GM12878 (cell line): ENCODE measurements around the gene ATP2C2. TPM values are rescaled to one million over a fixed set of nuclear protein-coding genes. Genes with fewer than 3 reads are reported as not detected.
A peak's percentile ranks its signal among the peaks of the same experiment; 100 is the strongest.

Source experiments
- BACH1 ChIP-seq: fragments of 450-650 bp; IDR thresholded peaks from 2 replicates; pipeline ENCODE4 v1.6.1; 2017; ENCODE audit warnings: mild to moderate bottlenecking, borderline replicate concordance
- BCL11A ChIP-seq: IDR thresholded peaks from 2 replicates; pipeline ENCODE4 v1.6.1; 2011; ENCODE audit warnings: low read depth, low read length
- CBFB ChIP-seq: IDR thresholded peaks from 2 replicates; pipeline ENCODE4 v1.6.1; 2016; ENCODE audit warnings: antibody characterized with exemption, low read depth
- CBX3 ChIP-seq: fragments of 200-600 bp; sonication (generic); IDR thresholded peaks from 2 replicates; pipeline ENCODE4 v1.6.1; 2016; ENCODE audit warnings: low read depth, borderline replicate concordance
- CHD2 ChIP-seq: IDR thresholded peaks from 2 replicates; pipeline ENCODE4 v1.6.1; 2011; ENCODE audit warnings: low read depth, low read length, improper control_type of control experiment, borderline replicate concordance
- CREB1 ChIP-seq: IDR thresholded peaks from 2 replicates; pipeline ENCODE4 v1.6.1; 2012; ENCODE audit warnings: low read depth, mild to moderate bottlenecking, inconsistent platforms
- EED ChIP-seq: sonication (generic); IDR thresholded peaks from 2 replicates; pipeline ENCODE4 v1.6.1; 2016; ENCODE audit warnings: antibody characterized with exemption, low read depth
- EZH2 ChIP-seq: IDR thresholded peaks from 2 replicates; pipeline ENCODE4 v1.6.1; 2012; ENCODE audit warnings: low read depth, mild to moderate bottlenecking, control low read depth, inconsistent platforms, low read length, borderline replicate concordance; ENCODE audit not compliant: control insufficient read depth
- IKZF1 ChIP-seq: fragments of 450-650 bp; conservative IDR thresholded peaks from 2 replicates; pipeline ENCODE4 v1.6.1; 2017; ENCODE audit warnings: antibody characterized with exemption, mild to moderate bottlenecking
- JUNB ChIP-seq: IDR thresholded peaks from 2 replicates; pipeline ENCODE4 v1.6.1; 2016; ENCODE audit warnings: antibody characterized with exemption, mild to moderate bottlenecking
- MEF2B ChIP-seq: fragments of 450-650 bp; IDR thresholded peaks from 2 replicates; pipeline ENCODE4 v1.6.1; 2018; ENCODE audit warnings: mild to moderate bottlenecking, moderate library complexity; ENCODE audit not compliant: partially characterized antibody, poor library complexity, severe bottlenecking
- MXI1 ChIP-seq: fragments of 150-350 bp; IDR thresholded peaks from 2 replicates; pipeline ENCODE4 v1.6.1; 2011; ENCODE audit warnings: low read depth, mild to moderate bottlenecking, inconsistent platforms, low read length, improper control_type of control experiment
- MYB ChIP-seq: fragments of 150-350 bp; IDR thresholded peaks from 2 replicates; pipeline ENCODE4 v1.6.1; 2014; ENCODE audit warnings: mild to moderate bottlenecking, low read depth, low read length, borderline replicate concordance
- NFIC ChIP-seq: IDR thresholded peaks from 2 replicates; pipeline ENCODE4 v1.6.1; 2012; ENCODE audit warnings: low read depth, mild to moderate bottlenecking, inconsistent platforms, low read length, moderate library complexity
- NR2F1 ChIP-seq: fragments of 450-650 bp; conservative IDR thresholded peaks from 2 replicates; pipeline ENCODE4 v1.6.1; 2017; ENCODE audit warnings: mild to moderate bottlenecking
- PAX5 ChIP-seq: IDR thresholded peaks from 2 replicates; pipeline ENCODE4 v1.6.1; 2011; ENCODE audit warnings: low read depth, low read length, borderline replicate concordance
- POLR2A ChIP-seq: IDR thresholded peaks from 2 replicates; pipeline ENCODE4 v1.6.1; 2011; ENCODE audit warnings: low read depth, mild to moderate bottlenecking, low read length
- POLR2AphosphoS5 ChIP-seq: IDR thresholded peaks from 2 replicates; pipeline ENCODE4 v1.6.1; 2011; ENCODE audit warnings: mild to moderate bottlenecking, low read length, inconsistent platforms
- RAD51 ChIP-seq: fragments of 450-650 bp; IDR thresholded peaks from 2 replicates; pipeline ENCODE4 v1.6.1; 2016; ENCODE audit warnings: moderate library complexity, mild to moderate bottlenecking, inconsistent platforms
- RFX5 ChIP-seq: IDR thresholded peaks from 2 replicates; pipeline ENCODE4 v1.6.1; 2011; ENCODE audit warnings: low read depth, low read length, improper control_type of control experiment
- SIN3A ChIP-seq: IDR thresholded peaks from 2 replicates; pipeline ENCODE4 v1.6.1; 2012; ENCODE audit warnings: low read depth, low read length, improper control_type of control experiment
- SUZ12 ChIP-seq: fragments of 200-600 bp; sonication (generic); IDR thresholded peaks from one replicate; pipeline ENCODE4 v1.6.1; 2018; ENCODE audit warnings: antibody characterized with exemption, mild to moderate bottlenecking; ENCODE audit not compliant: unreplicated experiment
- TCF7 ChIP-seq: IDR thresholded peaks from 2 replicates; pipeline ENCODE4 v1.6.1; 2014; ENCODE audit warnings: antibody characterized with exemption, borderline replicate concordance
- YY1 ChIP-seq: IDR thresholded peaks from 2 replicates; pipeline ENCODE4 v1.6.1; 2011; ENCODE audit warnings: low read depth, mild to moderate bottlenecking, low read length
- ZNF274 ChIP-seq: IDR thresholded peaks from one replicate; pipeline ENCODE4 v1.8.0; 2011; ENCODE audit not compliant: insufficient read length, insufficient read depth
- polyA plus RNA-seq, 11 experiments: library from polyadenylated mRNA; depleted of rRNA in 4 of 11; unstranded in 6 of 11; stranded (reverse) in 5 of 11; fragments of >200 nt; fragmentation: Nextera tagmentation in 4 of 11; fragmentation: Illumina TruSeq in 1 of 11; extraction: Ambion mirVana in 4 of 11; extraction: Trizol in 1 of 11; gene quantifications; 1 replicate in 1 of 11; 2 replicates in 10 of 11; pipeline versions ENCODE4 v1.2.1 to v1.2.3, GENCODE V29; 2011 to 2016; ENCODE audit warnings: inconsistent platforms in 2 of 11, missing spikeins in 2 of 11, low read depth in 1 of 11
- total RNA-seq, 4 experiments: library from RNA; depleted of rRNA in 3 of 4; stranded (reverse); fragments of >200 nt in 3 of 4; fragmentation: Illumina TruSeq in 1 of 4; extraction: Trizol in 1 of 4; gene quantifications; 2 replicates each; pipeline versions ENCODE4 v1.2.1 to v1.2.3, GENCODE V29; 2013 to 2021
- TF ChIP-seq, protein P1 (sequence below): IDR thresholded peaks from 2 replicates; pipeline ENCODE4 v1.6.1; 2012; ENCODE audit warnings: low read depth, low read length, improper control_type of control experiment
- TF ChIP-seq, protein P2 (sequence below): IDR thresholded peaks from 2 replicates; pipeline ENCODE4 v1.6.1; 2012; ENCODE audit warnings: improper control_type of control experiment, low read depth, low read length; ENCODE audit not compliant: insufficient replicate concordance

The ATP2C2 gene
- total and polyA plus RNA-seq, 10 of the 15 experiments (the other 5 are each of a cell fraction or from before 2014, with no cell fraction given), result 0.05 to 0.19 TPM; not detected in 8

DNA sequence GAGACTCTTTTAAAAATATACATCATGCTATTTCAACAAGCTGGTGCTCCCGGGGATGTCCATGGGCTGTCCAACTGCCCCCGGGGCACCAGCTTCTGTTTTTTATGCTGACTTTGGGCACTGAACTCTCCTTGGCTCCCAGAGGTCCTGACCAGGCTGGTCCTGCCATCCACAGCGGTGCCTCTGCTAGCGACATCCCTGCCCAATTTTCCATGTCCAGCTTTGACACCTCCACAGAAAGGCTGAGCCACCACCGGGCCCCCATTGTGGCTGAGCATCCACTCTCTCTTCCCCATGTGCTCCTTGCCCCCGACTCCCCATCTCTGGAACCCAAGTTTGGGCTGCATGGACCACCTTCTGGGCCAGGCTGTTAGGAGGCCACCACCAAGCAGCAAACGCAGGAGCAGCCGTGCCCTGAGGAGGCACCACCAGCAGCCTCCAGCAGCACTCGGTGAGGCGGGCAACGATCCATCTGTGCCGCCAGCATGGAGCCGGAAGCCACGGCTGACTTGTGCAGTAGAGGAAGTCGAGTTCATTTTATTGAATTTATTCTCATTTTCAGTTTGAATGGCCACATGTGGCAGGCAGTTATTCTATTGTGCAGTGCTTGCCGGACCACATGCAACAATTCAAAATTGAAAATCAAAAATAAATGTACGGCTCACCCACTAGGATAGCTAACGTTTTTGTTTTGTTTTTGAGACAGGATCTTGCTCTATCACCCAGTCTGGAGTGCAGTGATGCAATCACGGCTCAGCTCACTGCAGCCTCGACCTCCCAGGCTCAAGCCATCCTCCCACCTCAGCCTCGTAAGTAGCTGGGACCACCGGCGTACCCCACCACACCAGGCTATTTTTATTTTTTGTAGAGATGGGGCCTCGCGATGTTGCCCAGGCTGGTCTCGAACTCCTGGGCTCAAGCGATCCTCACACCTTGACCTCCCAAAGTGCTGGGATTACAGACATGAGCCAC, 139.0 kb downstream of the ATP2C2 start (continued):
- TF ChIP-seq IKZF1 (peak; percentile 52), ZNF274 (no peak), POLR2AphosphoS5 (0 out of 2 replicates have a peak, but pooled peaks have one; percentile 29), CBX3 (no peak), EED (peak; percentile 46; the same call in 1 of the 2 replicates), CHD2 (no peak), NR2F1 (no peak), SIN3A (no peak), POLR2A (peak; percentile 81), NFIC (peak; percentile 33; the same call in 1 of the 2 replicates), RFX5 (no peak), EZH2 (no peak), BACH1 (no peak), YY1 (0 out of 2 replicates have a peak, but pooled peaks have one; percentile 54), TCF7 (no peak), JUNB (peak; percentile 42), BCL11A (0 out of 2 replicates have a peak, but pooled peaks have one; percentile 9), MYB (no peak), CBFB (no peak), MEF2B (no peak), SUZ12 (no peak), RAD51 (no peak), MXI1 (peak; percentile 65; the same call in 1 of the 2 replicates), PAX5 (no peak), CREB1 (no peak)
- TF ChIP-seq, protein P1, sequence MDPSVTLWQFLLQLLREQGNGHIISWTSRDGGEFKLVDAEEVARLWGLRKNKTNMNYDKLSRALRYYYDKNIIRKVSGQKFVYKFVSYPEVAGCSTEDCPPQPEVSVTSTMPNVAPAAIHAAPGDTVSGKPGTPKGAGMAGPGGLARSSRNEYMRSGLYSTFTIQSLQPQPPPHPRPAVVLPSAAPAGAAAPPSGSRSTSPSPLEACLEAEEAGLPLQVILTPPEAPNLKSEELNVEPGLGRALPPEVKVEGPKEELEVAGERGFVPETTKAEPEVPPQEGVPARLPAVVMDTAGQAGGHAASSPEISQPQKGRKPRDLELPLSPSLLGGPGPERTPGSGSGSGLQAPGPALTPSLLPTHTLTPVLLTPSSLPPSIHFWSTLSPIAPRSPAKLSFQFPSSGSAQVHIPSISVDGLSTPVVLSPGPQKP, result no peak
- TF ChIP-seq, protein P2, sequence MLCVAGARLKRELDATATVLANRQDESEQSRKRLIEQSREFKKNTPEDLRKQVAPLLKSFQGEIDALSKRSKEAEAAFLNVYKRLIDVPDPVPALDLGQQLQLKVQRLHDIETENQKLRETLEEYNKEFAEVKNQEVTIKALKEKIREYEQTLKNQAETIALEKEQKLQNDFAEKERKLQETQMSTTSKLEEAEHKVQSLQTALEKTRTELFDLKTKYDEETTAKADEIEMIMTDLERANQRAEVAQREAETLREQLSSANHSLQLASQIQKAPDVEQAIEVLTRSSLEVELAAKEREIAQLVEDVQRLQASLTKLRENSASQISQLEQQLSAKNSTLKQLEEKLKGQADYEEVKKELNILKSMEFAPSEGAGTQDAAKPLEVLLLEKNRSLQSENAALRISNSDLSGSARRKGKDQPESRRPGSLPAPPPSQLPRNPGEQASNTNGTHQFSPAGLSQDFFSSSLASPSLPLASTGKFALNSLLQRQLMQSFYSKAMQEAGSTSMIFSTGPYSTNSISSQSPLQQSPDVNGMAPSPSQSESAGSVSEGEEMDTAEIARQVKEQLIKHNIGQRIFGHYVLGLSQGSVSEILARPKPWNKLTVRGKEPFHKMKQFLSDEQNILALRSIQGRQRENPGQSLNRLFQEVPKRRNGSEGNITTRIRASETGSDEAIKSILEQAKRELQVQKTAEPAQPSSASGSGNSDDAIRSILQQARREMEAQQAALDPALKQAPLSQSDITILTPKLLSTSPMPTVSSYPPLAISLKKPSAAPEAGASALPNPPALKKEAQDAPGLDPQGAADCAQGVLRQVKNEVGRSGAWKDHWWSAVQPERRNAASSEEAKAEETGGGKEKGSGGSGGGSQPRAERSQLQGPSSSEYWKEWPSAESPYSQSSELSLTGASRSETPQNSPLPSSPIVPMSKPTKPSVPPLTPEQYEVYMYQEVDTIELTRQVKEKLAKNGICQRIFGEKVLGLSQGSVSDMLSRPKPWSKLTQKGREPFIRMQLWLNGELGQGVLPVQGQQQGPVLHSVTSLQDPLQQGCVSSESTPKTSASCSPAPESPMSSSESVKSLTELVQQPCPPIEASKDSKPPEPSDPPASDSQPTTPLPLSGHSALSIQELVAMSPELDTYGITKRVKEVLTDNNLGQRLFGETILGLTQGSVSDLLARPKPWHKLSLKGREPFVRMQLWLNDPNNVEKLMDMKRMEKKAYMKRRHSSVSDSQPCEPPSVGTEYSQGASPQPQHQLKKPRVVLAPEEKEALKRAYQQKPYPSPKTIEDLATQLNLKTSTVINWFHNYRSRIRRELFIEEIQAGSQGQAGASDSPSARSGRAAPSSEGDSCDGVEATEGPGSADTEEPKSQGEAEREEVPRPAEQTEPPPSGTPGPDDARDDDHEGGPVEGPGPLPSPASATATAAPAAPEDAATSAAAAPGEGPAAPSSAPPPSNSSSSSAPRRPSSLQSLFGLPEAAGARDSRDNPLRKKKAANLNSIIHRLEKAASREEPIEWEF, result no peak
